EH (cell line): Measurements from ENCODE around the gene ZNF740.

ENCODE experiments used
- DNase-seq: peaks from one replicate; pipeline ENCODE4 v3.0.0-alpha.2; 2015; ENCODE audit warnings: low read depth

ZNF740 gene

DNA sequence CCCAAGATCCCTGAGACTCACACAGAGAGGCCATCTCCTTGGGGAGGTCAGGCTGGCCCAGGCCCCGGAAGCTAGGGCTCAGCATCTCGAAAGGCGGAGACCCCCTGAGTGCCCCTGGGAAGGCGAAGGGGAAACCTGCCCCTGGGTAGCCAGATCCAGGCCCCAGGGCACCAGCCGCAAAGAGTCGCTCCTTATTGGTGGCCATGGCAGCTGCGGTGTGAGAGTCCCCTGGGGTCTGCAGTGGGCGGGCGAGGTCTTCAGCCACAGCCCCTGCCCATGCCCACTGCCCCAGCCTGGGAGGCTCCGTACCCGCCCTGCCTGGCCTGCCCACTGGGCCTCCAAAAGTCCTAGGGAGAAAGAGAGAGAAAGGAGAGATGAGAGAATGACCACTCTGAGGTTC, 46.8 kb downstream of the ZNF740 start:
- DNase-seq, result no peak

DNA sequence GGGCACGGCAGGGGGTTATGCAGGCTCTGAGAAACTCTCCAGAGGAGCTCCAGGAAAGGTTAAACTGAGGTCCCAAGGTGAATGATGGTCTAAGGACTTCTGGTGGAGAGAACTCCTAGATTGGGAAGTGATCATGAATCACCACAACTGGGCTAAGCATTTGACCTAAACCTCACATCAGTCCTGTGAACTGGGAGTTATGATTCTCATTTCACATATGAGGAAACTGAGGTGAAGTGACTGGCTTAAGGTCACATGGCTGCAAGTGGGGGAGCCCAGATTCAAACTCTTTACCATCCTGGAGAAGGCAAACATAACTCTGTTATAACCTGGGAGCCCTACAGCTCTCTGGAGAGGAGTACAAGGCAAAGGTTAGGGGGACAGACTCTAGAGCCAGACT, 47.3 kb downstream of the ZNF740 start:
- DNase-seq, result no peak

DNA sequence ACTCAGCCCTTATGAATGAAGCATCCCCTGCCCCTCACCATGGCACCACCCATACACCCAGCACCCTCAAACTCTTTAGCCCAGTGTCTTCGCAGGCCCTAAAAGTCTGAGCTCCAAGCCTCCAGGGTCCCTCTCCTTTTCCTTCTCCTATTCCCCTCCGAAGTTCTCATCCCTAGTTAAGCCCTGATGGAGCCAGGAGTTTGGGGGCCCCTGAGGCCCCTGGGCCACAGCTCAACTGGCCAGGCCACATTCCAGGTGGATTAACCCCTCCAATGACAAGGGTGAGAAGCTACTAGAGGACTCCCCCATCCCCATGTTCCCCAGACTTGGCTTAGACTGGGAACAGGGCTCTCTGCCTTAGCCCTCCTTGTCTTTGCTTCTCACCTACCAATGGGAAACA, 48.9 kb downstream of the ZNF740 start:
- DNase-seq, result no peak

DNA sequence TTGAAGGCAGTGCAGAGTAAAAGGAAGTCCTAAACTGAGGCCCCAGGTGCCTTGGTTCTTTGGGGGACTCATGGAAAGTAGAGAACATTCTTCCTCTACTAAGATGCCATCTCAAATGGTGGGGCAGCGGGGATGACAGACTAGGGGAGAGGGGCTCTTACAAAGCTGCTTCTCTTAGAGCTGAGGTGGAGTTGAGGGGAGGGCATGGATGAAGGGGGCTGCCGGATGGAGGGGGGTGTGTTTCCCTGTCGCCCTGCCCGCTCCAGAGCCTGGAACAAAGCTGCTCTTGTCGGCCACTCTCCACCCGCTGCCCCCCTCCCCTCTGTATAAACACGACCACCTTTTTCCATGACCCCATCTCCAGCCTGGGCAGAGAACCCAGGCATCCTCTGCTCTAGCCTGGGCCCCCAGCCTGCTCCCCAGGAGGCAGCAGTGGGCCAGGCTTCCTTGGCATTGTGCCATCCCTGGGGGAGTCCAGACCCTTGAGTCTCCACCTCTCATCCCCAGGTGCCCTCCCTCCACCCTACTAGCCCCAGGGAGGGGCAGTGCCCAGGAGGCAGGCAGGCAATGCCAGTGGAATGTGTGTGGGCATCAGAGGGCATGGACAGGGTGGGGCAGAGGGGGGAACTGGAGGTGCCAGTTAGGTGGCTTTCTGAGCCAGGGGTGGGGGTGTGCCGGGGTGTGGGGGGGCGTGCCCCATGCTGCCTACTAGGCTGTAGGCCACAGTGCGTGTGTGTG, 49.8 kb downstream of the ZNF740 start:
- no peak for DNase-seq

DNA sequence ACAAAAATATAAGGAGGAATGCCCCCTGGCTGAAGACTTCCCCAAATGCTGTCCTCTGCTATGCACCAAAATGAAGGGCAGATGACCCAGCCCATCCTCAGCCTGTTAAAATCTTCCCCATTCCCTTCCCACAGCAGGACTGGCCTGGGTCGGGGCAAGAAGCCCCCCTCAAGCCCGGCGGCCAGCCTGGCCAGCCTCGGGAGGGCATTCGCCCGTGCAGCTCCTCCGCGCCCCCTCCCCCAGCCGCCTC, 51.1 kb downstream of the ZNF740 start:
- DNase-seq, result peak; percentile 43

DNA sequence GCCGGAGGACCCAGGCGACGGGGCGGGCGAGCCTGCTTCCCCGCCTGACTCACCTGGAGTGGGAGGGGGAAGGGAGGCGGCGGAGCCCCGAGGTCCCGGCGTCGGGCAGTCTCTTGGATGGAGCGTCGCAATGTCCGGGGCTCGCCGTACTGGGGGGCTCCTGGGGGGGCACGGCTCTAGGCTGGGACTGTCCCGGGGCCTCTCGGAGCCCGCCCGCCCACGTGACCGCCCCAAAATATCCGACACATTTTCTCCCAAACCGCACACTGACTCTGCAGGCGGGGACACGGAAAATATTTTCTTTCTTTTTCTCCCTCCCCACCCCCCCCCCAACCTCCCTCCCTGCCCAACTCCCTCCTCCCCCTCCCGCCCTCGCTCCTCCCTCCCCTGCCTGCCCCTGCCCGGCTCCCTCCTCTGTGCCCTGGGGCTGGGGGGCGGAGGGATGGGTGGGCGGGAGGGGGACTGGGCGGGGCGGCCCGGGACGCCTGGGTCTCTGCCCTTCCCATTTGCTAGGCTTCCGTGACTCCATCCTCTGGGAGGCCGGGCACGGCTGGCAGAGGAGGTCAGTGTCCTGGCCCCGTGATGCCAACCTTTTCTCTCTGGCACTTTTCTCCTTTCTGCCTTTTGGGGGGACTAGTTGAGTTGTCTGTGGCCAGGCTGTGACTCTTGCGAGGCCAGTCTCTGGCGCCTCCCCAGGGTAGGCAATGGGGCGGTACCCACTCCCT, 51.6 kb downstream of the ZNF740 start, which contains the start of gene RARG:
Gene RARG, minus strand, starts transcription at position 289 of the 725 bp plus-strand sequence. CDS start 4,664 bp downstream, outside the sequence.
- DNase-seq, result peak; percentile 82

DNA sequence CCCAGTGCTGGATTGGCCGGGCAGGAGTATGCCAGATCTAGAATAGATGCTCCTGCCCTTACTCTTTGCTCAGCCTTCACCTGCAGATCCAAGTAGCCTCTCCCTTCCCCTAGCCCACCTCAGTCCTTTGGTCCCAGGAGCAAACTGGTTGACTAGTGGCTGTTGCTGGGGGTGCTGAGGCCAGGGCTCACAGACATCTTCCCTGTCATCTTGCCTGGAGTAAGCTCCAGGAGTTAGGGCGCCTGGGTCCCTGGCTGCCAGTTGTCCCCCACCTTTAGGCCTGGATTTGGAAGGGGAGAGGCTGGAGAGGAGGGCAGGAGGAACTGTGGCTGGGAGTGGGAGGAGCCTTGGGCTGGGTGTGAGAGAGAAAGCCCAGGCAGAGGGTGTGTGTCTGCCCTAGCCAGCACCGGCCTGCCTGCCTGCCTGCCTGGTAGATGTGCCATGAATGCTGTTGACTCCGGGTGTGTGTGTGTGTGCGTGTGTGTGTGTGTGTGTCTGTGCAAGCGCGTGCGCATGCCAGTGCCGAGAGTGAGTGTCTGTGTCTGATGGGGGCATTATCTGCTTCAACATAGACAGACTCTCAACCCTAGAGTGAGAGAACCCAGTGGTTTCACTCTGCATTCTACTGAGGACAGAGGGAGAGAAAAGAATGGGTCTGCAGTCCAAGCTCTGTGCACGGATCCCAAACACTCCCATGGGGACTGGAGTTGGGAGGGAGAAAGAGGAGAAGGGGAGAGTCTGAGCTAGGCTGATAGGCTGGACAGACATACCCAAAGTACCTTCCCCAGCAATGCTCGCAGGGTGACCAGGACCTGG, 52.3 kb downstream of the ZNF740 start:
- peak; percentile 65 for DNase-seq

DNA sequence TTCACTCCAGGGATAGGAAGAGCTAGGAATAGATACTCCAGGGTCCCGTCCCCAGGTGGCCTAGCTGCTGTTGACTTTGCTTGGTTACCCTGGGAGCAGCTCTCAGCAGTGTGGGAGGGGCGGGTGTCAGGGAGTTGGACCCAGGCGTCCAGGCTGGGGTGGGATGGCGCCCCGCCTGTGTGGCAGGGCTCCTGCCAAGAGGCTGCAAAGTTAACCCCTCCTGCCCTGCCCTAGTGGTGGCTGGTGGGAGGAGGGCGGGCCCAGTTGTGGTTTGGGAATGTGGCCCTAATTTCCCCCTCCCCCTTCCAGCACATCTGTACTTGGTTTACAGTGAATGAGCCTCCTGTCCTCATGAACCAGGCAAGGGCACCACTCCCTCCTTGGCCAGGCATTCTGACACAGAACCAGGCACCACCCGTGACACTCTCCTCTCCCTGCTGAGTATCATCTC, 53.2 kb downstream of the ZNF740 start:
- no peak for DNase-seq

DNA sequence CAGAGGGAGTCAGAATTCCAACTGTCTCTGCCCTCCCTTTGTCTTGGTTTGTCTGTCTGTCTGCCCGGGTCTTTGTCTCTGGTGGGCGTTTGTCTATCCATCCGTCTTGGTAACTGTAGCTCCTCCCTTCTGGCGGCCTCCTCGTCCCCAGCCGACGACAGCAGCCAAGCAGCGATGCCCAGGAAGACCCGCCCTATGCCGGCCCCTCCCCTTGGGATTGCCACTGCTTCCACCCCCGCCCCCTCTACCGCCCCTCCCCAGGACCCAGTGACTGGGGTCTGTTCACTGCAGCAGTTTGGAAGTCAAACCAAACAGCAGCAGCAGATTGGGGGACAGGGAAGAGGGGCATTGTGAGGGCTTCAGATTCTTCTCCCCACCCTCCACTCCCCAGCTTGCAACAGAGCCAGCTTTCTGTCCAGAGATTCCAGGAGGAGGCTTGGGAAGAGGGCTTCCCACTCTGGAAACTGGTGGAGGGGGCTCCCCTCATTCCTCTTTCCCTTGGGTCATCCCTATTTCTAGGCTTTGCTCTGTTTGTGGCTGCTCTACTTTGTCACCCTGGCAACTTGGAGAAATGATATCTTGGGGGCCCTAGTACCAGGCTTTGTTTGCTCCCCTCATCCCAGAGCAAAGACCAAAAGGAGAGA, 53.9 kb downstream of the ZNF740 start:
- DNase-seq, result no peak

DNA sequence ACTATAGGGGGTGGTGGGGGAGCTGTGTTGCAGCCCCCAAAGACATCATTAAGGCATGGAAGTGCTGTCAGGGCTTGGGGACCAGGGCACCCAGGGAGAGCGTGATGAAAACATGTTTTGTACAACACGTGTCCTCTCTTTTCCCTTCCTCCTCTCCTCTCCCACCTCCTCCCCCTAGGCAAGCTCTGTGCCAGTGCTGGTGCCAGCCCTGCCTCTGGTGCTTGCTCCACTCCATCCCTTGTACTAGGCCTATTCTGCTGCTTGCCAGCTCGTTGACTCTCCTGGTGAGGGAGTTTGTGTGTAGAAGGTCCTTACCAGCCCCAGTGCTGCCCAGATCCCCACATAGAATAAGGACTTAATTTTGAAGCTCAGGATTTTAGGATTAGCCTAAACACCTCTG, 54.6 kb downstream of the ZNF740 start:
- DNase-seq, result no peak

DNA sequence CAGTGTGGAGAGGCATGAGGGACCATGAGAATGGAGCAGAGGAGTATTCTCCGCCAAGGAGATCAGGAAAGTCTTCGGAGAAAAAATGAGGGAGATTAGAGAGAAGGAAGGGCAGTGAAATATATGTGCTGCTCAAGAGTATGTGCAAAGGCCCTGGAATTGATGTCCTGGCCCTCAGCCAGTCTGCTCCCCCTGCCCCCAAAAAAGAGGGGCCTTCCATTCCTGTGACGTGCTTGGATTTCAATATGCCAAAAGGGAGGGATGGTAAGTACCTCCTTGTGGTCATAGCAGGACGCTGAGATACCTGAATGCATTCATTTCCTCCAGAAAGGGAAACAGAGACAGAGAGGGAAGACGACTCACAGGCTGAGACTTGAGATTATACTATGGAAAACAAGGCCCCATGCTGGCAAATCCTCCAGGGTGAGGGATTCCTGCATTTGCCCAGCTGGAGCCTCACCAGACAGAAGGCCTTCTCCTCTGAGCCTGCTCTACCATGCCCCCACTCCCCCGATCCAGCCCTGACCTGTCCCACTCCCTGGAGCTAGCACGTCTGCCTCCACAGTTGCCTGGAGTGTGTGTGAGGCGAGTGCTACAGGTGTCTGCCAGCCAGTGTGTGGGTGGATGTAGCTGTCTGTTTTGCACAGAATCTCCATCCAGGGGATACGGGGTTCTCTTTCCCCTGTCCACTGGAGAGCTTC, 55.4 kb downstream of the ZNF740 start:
- DNase-seq, result no peak

DNA sequence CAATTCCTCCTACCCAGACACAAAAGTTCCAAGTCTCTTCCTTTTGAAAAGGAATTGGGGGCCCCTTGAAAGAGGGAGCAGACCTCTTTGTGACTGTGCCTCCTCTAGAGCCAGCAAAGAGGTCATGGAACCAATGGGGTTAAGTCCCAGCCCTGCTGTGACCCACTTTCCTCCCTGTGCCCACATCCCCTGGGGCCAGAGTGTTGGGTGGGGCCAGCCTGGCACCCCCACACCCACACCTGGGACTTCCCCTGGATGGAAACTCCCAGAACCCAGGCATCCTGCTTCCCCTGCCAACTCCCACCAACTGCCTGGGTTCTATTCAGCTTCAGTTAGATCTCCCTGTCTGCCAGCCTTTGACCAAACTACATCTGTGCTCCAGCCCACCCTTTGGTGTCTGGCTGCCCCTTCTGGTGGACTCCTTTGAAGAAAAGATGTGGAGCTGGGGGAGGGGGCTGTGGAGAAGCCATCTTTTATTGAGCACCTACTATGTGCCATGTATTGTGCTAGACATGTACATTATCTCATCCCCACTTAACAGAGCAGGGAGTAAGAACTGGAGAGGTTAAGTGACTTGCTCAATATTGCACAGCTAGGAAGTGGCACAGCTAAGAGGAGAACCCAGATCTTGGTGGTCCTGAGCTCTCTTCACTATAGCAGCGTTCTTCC, 56.1 kb downstream of the ZNF740 start:
- DNase-seq, result no peak

DNA sequence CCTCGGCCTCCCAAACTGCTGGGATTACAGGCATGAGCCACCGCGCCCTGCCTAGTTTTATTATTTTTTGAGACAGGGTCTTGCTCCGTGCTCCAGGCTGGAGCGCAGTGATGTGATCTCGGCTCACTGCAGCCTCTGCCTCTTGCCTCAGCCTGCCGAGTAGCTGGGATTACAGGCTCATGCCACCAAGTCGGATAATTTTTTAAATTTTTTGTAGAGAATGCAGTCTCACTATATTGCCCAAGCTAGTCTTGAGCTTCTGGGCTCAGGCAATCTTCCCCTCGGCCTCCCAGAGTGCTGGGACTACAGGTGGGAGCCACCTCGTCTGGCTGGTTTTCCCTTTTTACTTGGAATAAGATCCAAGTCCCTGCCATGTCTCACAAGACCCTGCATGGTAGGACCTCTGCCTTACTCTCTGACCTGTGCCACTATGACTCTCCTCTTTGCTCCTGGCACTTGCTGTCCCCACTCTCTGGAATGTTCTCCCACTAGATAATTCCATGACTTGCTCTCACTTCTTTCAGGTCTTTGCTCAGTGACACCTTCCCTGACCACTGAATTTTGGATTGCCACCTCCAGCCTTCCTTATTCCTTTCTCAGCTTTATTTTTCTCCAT, 59.2 kb downstream of the ZNF740 start:
- DNase-seq, result no peak

DNA sequence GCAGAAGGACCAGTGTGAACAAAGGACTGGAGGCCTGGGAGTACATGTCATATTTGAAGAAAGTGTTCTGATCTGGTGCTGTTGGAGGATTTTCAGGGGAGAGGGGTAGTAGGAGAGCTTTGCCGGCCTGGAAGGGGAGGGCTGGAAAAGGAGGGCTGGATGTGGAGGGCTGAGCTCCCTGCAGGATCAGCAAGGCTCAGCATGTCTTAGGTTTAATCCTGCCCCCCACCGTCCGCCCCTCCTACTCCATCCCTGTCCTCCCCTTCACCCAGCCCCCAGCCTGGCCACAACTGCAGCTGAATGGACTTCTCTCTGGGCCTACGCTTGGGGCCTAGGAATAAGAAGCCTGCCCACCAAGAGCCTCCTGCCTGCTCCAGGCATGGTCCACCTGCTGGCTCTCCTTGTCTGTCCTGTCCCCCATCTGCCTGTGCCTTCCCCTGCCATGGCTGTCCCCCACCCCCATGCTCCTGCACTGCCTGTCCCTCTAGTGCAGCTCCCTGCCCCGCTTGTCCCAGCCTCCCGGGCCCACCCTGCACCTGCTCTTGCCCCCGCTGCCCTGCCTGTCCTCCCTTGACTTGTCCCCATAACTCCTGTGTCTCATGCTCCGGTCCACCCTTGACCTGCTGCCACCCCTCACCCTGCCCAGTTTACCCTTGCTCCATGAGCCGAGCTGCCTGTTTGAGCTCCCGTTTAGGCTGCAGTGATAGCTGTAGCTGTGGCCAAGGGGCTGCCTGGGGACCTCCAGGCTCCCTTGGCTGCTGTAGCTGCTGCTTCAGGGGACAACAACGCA, 61.3 kb downstream of the ZNF740 start:
- no peak for DNase-seq

DNA sequence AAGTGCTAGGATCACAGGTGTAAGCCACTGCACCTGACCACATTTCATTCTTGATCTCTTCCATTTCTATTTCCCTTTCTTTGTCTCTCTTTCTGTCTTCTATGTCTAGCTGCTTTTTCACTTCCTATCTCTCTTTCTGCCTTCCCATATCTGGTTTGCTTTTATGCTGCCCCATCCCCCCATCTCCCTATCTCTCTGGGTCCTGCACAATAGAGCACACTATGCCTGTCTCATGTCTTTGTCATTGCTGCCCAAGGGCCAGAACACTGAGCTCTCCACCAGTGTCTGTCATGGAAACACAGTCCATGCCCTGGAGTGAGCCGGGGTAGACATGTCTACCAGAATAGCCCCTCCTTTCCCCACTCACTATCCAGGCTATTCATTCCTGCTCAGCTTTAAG, 63.8 kb downstream of the ZNF740 start:
- DNase-seq, result no peak
